D721Med (cell line): ENCODE measurements around the gene LDAH.

ENCODE experiments used
- DNase-seq: peaks from one replicate; pipeline ENCODE4 v3.0.0; 2011; ENCODE audit warnings: low spot score; ENCODE audit not compliant: insufficient read length
- FAIRE-seq: peaks from 2 replicates; lab custom pipeline; 2011; peaks lifted over from hg19 to GRCh38; lab: Jason Lieb, UNC
- TF ChIP-seq, protein P1 (sequence below): IDR thresholded peaks from 2 replicates; pipeline ENCODE4 v1.5.1; 2012; ENCODE audit warnings: mild to moderate bottlenecking, control low read depth; ENCODE audit not compliant: insufficient read depth; ENCODE audit errors: missing control alignments

The LDAH gene

GRCh38 chr2:20745924-20746555, 76.9 kb downstream of the LDAH start:
- TF ChIP-seq, protein P1, sequence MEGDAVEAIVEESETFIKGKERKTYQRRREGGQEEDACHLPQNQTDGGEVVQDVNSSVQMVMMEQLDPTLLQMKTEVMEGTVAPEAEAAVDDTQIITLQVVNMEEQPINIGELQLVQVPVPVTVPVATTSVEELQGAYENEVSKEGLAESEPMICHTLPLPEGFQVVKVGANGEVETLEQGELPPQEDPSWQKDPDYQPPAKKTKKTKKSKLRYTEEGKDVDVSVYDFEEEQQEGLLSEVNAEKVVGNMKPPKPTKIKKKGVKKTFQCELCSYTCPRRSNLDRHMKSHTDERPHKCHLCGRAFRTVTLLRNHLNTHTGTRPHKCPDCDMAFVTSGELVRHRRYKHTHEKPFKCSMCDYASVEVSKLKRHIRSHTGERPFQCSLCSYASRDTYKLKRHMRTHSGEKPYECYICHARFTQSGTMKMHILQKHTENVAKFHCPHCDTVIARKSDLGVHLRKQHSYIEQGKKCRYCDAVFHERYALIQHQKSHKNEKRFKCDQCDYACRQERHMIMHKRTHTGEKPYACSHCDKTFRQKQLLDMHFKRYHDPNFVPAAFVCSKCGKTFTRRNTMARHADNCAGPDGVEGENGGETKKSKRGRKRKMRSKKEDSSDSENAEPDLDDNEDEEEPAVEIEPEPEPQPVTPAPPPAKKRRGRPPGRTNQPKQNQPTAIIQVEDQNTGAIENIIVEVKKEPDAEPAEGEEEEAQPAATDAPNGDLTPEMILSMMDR: no peak
- no peak for FAIRE-seq
- DNase-seq: no peak

GRCh38 chr2:20744366-20745335, 78.2 kb downstream of the LDAH start:
- DNase-seq: no peak
- TF ChIP-seq, protein P1: no peak
- no peak for FAIRE-seq

GRCh38 chr2:20738772-20739171, 84.1 kb downstream of the LDAH start:
- FAIRE-seq: no peak
- TF ChIP-seq, protein P1: no peak
- no peak for DNase-seq

DNA sequence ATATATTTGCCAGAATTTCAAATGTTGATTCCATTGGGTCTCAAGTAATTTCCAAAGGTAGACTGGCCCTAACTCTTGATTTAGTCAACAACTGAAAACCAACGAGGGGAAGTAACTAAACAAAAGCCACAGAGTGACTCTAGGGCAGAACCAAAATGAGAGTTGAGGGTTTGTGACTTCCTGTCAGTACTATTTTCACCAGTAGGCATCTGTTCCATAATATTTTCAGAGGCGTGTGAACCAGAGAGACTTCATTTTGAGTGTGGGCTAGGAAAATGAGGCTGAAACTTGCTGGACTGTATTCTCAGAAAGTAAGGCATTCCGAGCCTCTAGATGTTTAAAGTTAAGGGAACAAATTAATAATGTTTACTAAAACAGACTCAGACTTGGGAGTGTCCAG, 85.4 kb downstream of the LDAH start:
- TF ChIP-seq, protein P1: no peak
- no peak for FAIRE-seq

DNA sequence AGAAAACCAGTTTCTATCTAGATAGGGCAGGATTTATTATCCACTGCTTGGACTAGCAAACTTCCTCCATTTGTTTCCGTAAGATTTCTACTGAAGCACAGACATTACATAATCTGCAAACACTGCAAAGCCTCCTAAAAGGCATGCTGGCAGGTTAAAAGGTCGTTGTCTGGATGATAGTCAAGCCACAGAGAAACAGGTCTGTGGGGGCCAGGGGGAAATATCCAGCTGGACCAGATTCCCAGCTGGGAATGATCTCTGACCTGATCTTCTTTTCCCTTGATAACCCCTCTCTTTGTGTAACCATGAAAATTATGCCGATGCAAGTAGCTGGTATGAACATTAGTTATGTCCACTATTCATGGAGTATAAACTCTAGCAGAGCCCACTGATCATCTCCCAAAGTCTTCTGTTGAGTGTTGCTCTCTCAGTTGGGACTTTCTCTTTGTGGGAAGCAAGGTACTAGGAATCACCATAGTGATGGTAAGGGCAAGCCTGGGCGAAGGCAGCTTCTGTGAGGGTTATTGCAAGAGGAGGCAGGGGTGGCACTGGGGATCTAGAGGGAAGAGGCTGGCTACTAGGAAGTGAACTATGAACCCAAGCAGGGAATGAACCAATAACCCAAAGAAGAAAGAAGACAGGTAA, 94.7 kb downstream of the LDAH start:
- TF ChIP-seq, protein P1: no peak
- no peak for FAIRE-seq
- DNase-seq: no peak

More for the DNA sequence above, 85.4 kb downstream of the LDAH start:
- DNase-seq: no peak

DNA sequence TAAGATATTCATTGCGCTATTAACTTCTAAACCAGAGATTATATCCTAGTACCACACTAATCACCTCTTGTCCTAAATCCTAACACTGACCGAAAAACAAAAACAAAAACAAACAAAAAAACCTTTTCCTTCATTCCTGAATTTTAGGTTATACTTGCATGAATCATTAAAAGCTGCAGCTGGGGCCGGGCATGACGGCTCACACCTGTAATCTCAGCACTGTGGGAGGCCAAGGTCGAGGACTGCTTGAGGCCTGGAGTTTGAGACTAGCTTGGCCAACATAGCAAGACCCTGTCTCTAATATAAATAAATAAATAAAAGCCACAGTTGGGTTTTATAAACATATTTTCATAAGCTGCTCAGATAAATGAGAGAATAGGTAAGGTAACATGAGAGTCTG, 96.0 kb downstream of the LDAH start:
- DNase-seq (no peak), FAIRE-seq (no peak)
- TF ChIP-seq, protein P1: no peak
